ENCODE measurements around the gene SLC35F6. TPM values are rescaled to one million over a fixed set of nuclear protein-coding genes. Genes with fewer than 3 reads are reported as not detected.
"Not testable (repeated sequence)": the region's sequence is repeated elsewhere in the genome, so short reads cannot be mapped to it uniquely, and the experiment has no call there.

SLC35F6 gene
- polyA plus RNA-seq, 4 donors: 13.2 to 19.1 (median 16.2) TPM

- DNase-seq (ENCODE audit: low read depth in 4 of 4, low spot score in 3 of 4): not testable (repeated sequence)
These were observed 50.1 kb downstream of the SLC35F6 start for GRCh38 chr2:26814072-26814765.

GRCh38 chr2:26816893-26817292 lies 52.8 kb downstream of the SLC35F6 start:
- no peak for DNase-seq (ENCODE audit: low read depth in 4 of 4, low spot score in 3 of 4)

GRCh38 chr2:26818255-26818654 lies 54.2 kb downstream of the SLC35F6 start:
- no peak for DNase-seq (ENCODE audit: low read depth in 4 of 4, low spot score in 3 of 4)

DNA sequence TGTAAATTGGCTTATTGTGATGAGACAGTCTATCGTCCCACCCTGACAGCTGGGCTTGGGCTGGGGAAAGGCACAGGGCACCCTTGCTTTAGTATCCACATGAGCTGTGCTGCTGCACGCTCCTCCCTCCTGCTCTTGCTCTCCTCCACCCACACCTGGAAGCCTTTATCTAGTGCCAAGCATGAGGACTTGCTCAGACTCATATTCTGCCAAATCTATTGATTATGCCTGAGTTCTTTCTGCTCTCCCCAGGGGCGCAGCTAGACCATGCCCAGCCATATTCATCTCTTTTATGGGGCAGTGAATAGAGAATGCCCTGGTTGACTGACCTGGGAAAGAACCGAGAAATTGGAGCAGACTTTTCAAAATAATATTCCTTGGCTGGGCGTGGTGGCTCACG lies 54.9 kb downstream of the SLC35F6 start:
- no peak for DNase-seq (ENCODE audit: low read depth in 4 of 4, low spot score in 3 of 4)

DNA sequence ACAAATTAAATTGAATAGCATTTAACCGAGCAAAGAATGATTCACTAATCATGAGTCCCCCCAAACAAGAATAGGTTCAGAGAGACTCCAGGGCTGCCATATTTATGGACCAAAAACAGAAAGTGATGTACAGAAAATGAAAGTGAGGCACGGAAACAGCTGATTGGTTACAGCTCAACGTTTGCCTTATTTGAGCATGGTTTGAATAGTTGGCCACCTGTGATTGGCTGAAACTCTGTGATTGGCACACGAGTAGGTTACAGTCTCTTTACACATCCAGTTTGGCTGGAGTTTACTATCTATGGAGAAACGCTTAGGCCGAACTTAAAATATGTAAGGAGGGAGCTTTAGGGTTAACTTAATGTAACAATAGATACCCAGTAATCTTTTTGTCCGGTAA lies 56.8 kb downstream of the SLC35F6 start:
- no peak for DNase-seq (ENCODE audit: low read depth in 4 of 4, low spot score in 3 of 4)

GRCh38 chr2:26822877-26823276 lies 58.8 kb downstream of the SLC35F6 start:
- DNase-seq (ENCODE audit: low read depth in 4 of 4, low spot score in 3 of 4): no peak

Other genes with a start within 250 kb of the SLC35F6 start
- under 1 TPM in 3 of 4 donors, not detected in 1; 0.50 to 0.78 (median 0.72) TPM for gene CIB4, start 122.9 kb upstream of the SLC35F6 start, polyA plus RNA-seq (ENCODE audit: insufficient read length in 4 of 4)
- gene KCNK3, start 71.6 kb upstream of the SLC35F6 start, polyA plus RNA-seq (ENCODE audit: insufficient read length in 4 of 4): 1 to 10 TPM in 3 of 4 donors, under 1 TPM in 1; 0.15 to 4.1 (median 1.9) TPM
- 10 to 100 TPM; 15.8 to 16.9 (median 16.3) TPM for gene CENPA, start 21.8 kb downstream of the SLC35F6 start, polyA plus RNA-seq (ENCODE audit: insufficient read length in 4 of 4)
- 1 to 10 TPM; 2.3 to 8.5 (median 5.5) TPM for gene DPYSL5, start 83.8 kb downstream of the SLC35F6 start, polyA plus RNA-seq (ENCODE audit: insufficient read length in 4 of 4)
- 10 to 100 TPM; 10.2 to 17.8 (median 13.1) TPM for gene MAPRE3, start 206.4 kb downstream of the SLC35F6 start, polyA plus RNA-seq (ENCODE audit: insufficient read length in 4 of 4)

Measured in left renal pelvis (tissue), 4 donors.